ENCODE data around the gene MSRB1. TPM values are rescaled to one million over a fixed set of nuclear protein-coding genes. Genes with fewer than 3 reads are reported as not detected.
"Not testable (repeated sequence)": the region's sequence is repeated elsewhere in the genome, so short reads cannot be mapped to it uniquely, and the experiment has no call there.

Gene MSRB1
- polyA plus RNA-seq, 4 donors = 62.5 to 86.2 (median 67.2) TPM

GRCh38 chr16:1962161-1963153, 19.5 kb upstream of the MSRB1 start:
- DNase-seq (ENCODE audit: low read depth in 4 of 4, low spot score in 3 of 4) = not testable (repeated sequence)

GRCh38 chr16:1961651-1962067, 18.7 kb upstream of the MSRB1 start:
- DNase-seq (ENCODE audit: low read depth in 4 of 4, low spot score in 3 of 4) = no peak

GRCh38 chr16:1960665-1961630, 17.9 kb upstream of the MSRB1 start:
- DNase-seq (ENCODE audit: low read depth in 4 of 4, low spot score in 3 of 4) = no peak

GRCh38 chr16:1959269-1960039, 16.5 kb upstream of the MSRB1 start, which contains the start of gene NDUFB10:
NDUFB10 (plus strand) TSS chr16:1959538; CDS start chr16:1959625, 87 bp downstream.
- peak; percentile 77 to 88 (median 78) for DNase-seq (ENCODE audit: low read depth in 4 of 4, low spot score in 3 of 4)

- no peak for DNase-seq (ENCODE audit: low read depth in 4 of 4, low spot score in 3 of 4)
Observed at GRCh38 chr16:1958715-1959268, 15.8 kb upstream of the MSRB1 start.

- not testable (repeated sequence) for DNase-seq (ENCODE audit: low read depth in 4 of 4, low spot score in 3 of 4)
Observed at GRCh38 chr16:1958143-1958491, 15.1 kb upstream of the MSRB1 start.

GRCh38 chr16:1957434-1958142, 14.6 kb upstream of the MSRB1 start:
- not testable (repeated sequence) for DNase-seq (ENCODE audit: low read depth in 4 of 4, low spot score in 3 of 4)

GRCh38 chr16:1953734-1954133, 10.7 kb upstream of the MSRB1 start:
- no peak for DNase-seq (ENCODE audit: low read depth in 4 of 4, low spot score in 3 of 4)

- DNase-seq (ENCODE audit: low read depth in 4 of 4, low spot score in 3 of 4) = no peak
Observed at GRCh38 chr16:1950559-1950958, 7.6 kb upstream of the MSRB1 start.

GRCh38 chr16:1950047-1950446, 7.0 kb upstream of the MSRB1 start:
- no peak for DNase-seq (ENCODE audit: low read depth in 4 of 4, low spot score in 3 of 4)

- no peak for DNase-seq (ENCODE audit: low read depth in 4 of 4, low spot score in 3 of 4)
Observed at GRCh38 chr16:1949507-1949906, 6.5 kb upstream of the MSRB1 start.

- no peak for DNase-seq (ENCODE audit: low read depth in 4 of 4, low spot score in 3 of 4)
Observed at GRCh38 chr16:1947369-1947670, 4.3 kb upstream of the MSRB1 start.

- DNase-seq (ENCODE audit: low read depth in 4 of 4, low spot score in 3 of 4) = no peak
Observed at GRCh38 chr16:1946495-1947368, 3.7 kb upstream of the MSRB1 start.

GRCh38 chr16:1945559-1946391, 2.8 kb upstream of the MSRB1 start:
- no peak for DNase-seq (ENCODE audit: low read depth in 4 of 4, low spot score in 3 of 4)

- DNase-seq (ENCODE audit: low read depth in 4 of 4, low spot score in 3 of 4) = no peak
Observed at GRCh38 chr16:1944612-1945199, 1.7 kb upstream of the MSRB1 start.

- no peak for DNase-seq (ENCODE audit: low read depth in 4 of 4, low spot score in 3 of 4)
Observed at GRCh38 chr16:1942047-1942809, 771 bp downstream of the MSRB1 start.

All from right renal pelvis (tissue), 4 donors.